Lower lobe of right lung (tissue), 2 donors: ENCODE data around the gene TMEM132C. TPM values are rescaled to one million over a fixed set of nuclear protein-coding genes. Genes with fewer than 3 reads are reported as not detected.
"Not testable (repeated sequence)": the region's sequence is repeated elsewhere in the genome, so short reads cannot be mapped to it uniquely, and the experiment has no call there.

Source experiments
- ATAC-seq, 2 donors: fragments of 200-7000 bp; cut with Tn5 transposase; one replicate each; pipeline ENCODE4 v1.9.1; 2020 to 2022; ENCODE audit warnings: mild to moderate bottlenecking in 2 of 2, moderate library complexity in 2 of 2
- DNase-seq: peaks from one replicate; pipeline ENCODE4 v3.0.0-alpha.2; 2020
- H3K27ac ChIP-seq: fragments of 200-600 bp; one replicate; pipeline ENCODE4 v1.8.0; 2022
- H3K27me3 ChIP-seq: fragments of 200-600 bp; one replicate; pipeline ENCODE4 v1.8.0; 2022; ENCODE audit warnings: low read depth
- H3K36me3 ChIP-seq: fragments of 200-600 bp; one replicate; pipeline ENCODE4 v1.8.0; 2022; ENCODE audit warnings: mild to moderate bottlenecking
- H3K4me1 ChIP-seq: fragments of 200-600 bp; one replicate; pipeline ENCODE4 v1.8.0; 2022
- H3K4me3 ChIP-seq: fragments of 200-600 bp; one replicate; pipeline ENCODE4 v1.8.0; 2022; ENCODE audit warnings: mild to moderate bottlenecking
- H3K9me3 ChIP-seq: fragments of 200-600 bp; one replicate; pipeline ENCODE4 v1.8.0; 2022
- intact Hi-C: fragments of 100-400 bp; cut with DNase I; formaldehyde crosslinking; loops from one replicate; pipeline ENCODE4 v1.11.0; 2022
- total RNA-seq: library from RNA; stranded (reverse); fragmentation: NEBNext Ultra II Directional; extraction: Animal tissue kit (Norgen Biotek cat#: 25700); gene quantifications from one replicate; pipeline ENCODE4 v1.2.1, GENCODE V29; 2021
- TF ChIP-seq, protein P1 (sequence below): fragments of 200-600 bp; IDR thresholded peaks from one replicate; pipeline ENCODE4 v1.8.0; 2022; ENCODE audit warnings: antibody characterized with exemption, mild to moderate bottlenecking
- donor health status: DM: no; HTN: yes; CAD: no; lungs with severe emphysema.

TMEM132C gene
- total RNA-seq, 1 donor from 2014 or later, result 1.6 TPM

DNA sequence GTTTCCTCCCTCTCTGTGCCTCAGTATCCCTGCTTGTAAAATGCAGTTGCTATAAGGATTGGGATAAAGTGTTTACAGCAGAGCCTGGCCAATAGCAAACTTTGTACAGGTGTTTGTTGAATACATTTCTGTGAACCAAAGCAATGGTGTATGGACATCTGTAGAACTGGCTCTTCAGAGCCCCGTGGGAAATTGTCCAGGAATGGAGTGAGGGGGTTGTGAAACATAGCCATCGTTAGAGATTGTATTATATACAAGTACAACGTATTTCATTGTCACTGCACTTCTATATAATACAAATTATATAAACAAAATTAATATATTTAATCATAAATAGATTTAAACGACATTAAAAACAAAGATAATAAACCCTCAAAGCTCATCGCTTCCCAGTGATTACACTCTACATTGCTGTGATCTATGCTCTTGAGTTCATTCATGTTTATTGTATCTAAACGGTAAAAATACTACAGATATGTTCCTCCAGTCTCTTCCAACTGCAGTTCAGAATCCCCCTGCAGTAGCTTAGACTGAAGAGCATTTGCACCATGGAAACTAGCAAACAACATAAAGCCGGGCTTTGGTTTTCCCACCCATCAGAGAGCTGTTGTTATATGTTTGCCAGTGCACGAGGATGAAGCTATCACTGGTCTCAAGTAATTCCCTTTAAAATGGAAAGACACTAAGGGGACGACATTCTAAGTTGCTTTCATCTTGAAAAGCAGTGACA lies 216.7 kb downstream of the TMEM132C start:
- no peaks in the 10 kb centered on the region for H3K36me3 ChIP-seq
- no peaks in the 10 kb centered on the region for H3K27me3 ChIP-seq
- TF ChIP-seq, protein P1, sequence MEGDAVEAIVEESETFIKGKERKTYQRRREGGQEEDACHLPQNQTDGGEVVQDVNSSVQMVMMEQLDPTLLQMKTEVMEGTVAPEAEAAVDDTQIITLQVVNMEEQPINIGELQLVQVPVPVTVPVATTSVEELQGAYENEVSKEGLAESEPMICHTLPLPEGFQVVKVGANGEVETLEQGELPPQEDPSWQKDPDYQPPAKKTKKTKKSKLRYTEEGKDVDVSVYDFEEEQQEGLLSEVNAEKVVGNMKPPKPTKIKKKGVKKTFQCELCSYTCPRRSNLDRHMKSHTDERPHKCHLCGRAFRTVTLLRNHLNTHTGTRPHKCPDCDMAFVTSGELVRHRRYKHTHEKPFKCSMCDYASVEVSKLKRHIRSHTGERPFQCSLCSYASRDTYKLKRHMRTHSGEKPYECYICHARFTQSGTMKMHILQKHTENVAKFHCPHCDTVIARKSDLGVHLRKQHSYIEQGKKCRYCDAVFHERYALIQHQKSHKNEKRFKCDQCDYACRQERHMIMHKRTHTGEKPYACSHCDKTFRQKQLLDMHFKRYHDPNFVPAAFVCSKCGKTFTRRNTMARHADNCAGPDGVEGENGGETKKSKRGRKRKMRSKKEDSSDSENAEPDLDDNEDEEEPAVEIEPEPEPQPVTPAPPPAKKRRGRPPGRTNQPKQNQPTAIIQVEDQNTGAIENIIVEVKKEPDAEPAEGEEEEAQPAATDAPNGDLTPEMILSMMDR, result no peak
- no peak overlapping the region for H3K27ac ChIP-seq
- DNase-seq, result no peak
- no peaks in the 10 kb centered on the region for H3K9me3 ChIP-seq
- intact Hi-C loops, result no loop called here
- H3K4me1 ChIP-seq, result no peaks in the 10 kb centered on the region
- ATAC-seq, result no peak
- H3K4me3 ChIP-seq, result no peak overlapping the region

DNA sequence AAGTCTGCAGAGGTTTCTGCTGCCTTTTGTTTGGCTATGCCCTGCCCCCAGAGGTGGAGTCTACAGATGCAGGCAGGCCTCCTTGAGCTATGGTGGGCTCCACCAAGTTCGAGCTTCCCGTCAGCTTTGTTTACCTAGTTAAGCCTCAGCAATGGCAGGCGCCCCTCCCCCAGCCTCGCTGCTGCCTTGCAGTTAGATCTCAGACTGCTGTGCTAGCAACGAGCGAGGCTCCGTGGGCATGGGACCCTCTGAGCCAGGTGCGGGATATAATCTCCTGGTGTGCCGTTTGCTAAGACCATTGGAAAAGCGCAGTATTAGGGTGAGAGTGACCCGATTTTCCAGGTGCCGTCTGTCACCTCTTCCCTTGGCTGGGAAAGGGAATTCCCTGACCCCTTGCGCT lies 230.4 kb downstream of the TMEM132C start:
- H3K4me1 ChIP-seq, intact Hi-C loops, H3K9me3 ChIP-seq, H3K36me3 ChIP-seq, H3K4me3 ChIP-seq, ATAC-seq, DNase-seq, H3K27me3 ChIP-seq, H3K27ac ChIP-seq: not testable (repeated sequence)

DNA sequence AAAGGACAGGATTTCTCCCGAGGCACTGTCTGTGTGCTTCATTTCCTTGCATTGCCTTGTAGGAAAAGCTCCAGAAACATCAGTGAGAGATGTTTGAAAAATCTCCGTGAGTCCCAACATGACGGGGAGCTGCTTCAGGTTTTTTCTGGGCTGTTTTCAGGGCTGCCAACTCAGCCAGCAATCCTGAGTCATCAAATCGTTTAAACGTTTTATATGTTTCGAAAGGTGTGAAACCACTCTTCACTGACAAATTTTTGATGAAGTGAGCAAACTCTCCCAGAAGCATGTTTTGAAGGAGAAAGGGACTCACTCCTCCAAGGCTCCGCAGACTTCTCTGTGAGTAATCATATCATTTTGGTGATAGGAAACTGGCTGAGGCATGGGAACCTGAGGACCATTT lies 240.5 kb downstream of the TMEM132C start:
- ATAC-seq (no peak), DNase-seq (no peak)
- H3K27ac ChIP-seq, result no peak overlapping the region
- H3K27me3 ChIP-seq, result no peaks in the 10 kb centered on the region
- no peaks in the 10 kb centered on the region for H3K36me3 ChIP-seq
- H3K9me3 ChIP-seq, result no peaks in the 10 kb centered on the region
- intact Hi-C loops, result no loop called here
- TF ChIP-seq, protein P1, result no peak
- no peaks in the 10 kb centered on the region for H3K4me1 ChIP-seq
- no peak overlapping the region for H3K4me3 ChIP-seq

DNA sequence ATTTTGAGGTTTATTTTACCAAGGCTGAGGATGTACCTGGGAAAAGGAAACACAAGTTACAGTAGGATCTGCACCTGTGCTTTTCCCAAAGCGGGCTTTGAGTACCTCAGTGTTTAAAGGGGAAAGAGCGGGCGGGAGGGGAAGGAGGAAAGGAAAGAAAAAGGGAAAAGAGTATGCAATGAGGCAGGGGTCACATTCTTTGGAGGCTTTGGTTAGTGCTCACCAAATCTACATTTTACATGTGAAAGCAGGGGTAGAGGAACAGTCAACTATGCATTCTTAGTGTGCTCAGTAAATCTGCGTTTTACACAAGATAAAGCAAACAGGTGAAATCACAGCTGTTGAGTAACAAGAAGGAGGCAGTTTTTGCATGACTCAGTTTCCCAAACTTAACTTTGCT lies 242.2 kb downstream of the TMEM132C start:
- H3K27me3 ChIP-seq, result no peaks in the 10 kb centered on the region
- TF ChIP-seq, protein P1, result no peak
- DNase-seq (no peak), ATAC-seq (no peak)
- H3K4me1 ChIP-seq, result no peaks in the 10 kb centered on the region
- no peaks in the 10 kb centered on the region for H3K9me3 ChIP-seq
- intact Hi-C loops, result no loop called here
- H3K4me3 ChIP-seq, result no peak overlapping the region
- H3K36me3 ChIP-seq, result no peaks in the 10 kb centered on the region
- H3K27ac ChIP-seq, result no peak overlapping the region

DNA sequence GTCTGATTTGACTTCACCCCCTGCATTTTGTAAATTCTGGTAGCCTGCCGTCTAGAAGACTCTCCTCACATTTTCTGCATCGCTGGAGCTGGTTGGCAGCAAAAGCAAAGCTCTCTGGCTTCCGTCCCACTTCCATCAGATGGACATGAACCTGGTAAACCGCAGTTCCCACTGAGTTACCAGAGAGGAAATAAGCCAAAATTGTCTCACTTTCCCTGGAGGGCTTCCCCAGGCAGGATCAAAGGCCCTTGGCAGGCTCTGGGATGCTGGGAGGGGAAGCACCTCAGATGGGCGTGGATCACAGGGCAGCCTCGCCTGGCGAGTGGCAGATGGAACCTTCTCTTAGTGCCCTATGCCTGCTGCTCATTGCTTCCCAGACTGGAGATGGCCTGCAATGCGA lies 243.5 kb downstream of the TMEM132C start:
- Histone ChIP-seq H3K4me1 (no peaks in the 10 kb centered on the region), H3K27me3 (no peaks in the 10 kb centered on the region), H3K36me3 (no peaks in the 10 kb centered on the region), H3K4me3 (no peak overlapping the region), H3K27ac (no peak overlapping the region), H3K9me3 (no peaks in the 10 kb centered on the region)
- DNase-seq (no peak), ATAC-seq (no peak)
- intact Hi-C loops, result no loop called here
- TF ChIP-seq, protein P1, result no peak

DNA sequence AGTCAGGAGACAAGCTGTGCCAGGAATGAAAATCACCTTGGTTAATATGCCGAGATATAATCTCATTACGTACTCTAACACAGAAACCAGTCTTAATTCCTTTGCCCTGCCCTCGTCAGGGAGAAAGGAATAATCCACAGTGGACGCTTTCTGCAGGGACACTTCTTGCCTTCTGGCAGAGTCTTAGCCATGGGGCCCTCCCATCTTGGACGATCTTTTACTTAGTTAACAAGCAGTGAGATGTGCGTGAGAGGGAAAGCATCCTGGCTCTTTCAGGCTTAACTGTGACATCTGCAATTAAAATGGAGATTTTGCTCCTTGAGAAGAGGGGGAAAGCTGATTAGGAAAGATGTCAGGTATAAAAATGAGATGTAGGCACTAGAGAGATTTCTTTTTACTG lies 246.4 kb downstream of the TMEM132C start:
- no peak overlapping the region for H3K27ac ChIP-seq
- no peaks in the 10 kb centered on the region for H3K4me1 ChIP-seq
- no peaks in the 10 kb centered on the region for H3K9me3 ChIP-seq
- H3K4me3 ChIP-seq, result no peak overlapping the region
- H3K27me3 ChIP-seq, result no peaks in the 10 kb centered on the region
- H3K36me3 ChIP-seq, result no peaks in the 10 kb centered on the region
- DNase-seq (no peak), ATAC-seq (no peak)
- intact Hi-C loops, result no loop called here
- TF ChIP-seq, protein P1, result no peak
